ENCODE measurements around the gene GALNT18. TPM values are rescaled to one million over a fixed set of nuclear protein-coding genes. Genes with fewer than 3 reads are reported as not detected.

The GALNT18 gene
- total RNA-seq, 1 donor from 2014 or later, result not detected

DNA sequence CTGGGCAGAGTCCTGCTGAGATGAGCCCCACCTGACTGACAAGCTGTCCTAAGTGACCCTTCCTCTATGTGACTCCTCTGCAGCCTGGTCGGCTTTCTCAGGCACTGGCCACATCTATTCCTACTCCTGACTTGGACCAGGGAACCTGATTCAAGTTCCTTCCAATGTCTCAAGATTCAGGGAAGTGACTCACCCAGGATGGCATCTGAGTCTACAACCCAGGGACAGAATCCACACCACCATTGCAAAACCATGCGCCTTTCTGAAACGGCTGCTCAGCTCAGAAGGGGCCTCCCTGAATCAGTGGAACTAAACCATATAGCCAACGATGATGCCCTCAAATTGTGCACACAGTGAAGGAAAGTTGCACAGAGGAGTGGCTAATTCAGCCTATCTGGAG, 204.9 kb downstream of the GALNT18 start:
- intact Hi-C loops (cut with micrococcal nuclease), result no loop called here
- ATAC-seq (ENCODE audit: low read depth), result no peak
- no peaks in the 10 kb centered on the region for H3K36me3 Mint-ChIP-seq (ENCODE audit: low read depth)
- ChIA-PET CTCF (no interaction called here), POLR2A (no interaction called here)
- H3K4me1 Mint-ChIP-seq, result peaks cover 2% of the 10 kb centered on the region
- TF ChIP-seq, protein P1, sequence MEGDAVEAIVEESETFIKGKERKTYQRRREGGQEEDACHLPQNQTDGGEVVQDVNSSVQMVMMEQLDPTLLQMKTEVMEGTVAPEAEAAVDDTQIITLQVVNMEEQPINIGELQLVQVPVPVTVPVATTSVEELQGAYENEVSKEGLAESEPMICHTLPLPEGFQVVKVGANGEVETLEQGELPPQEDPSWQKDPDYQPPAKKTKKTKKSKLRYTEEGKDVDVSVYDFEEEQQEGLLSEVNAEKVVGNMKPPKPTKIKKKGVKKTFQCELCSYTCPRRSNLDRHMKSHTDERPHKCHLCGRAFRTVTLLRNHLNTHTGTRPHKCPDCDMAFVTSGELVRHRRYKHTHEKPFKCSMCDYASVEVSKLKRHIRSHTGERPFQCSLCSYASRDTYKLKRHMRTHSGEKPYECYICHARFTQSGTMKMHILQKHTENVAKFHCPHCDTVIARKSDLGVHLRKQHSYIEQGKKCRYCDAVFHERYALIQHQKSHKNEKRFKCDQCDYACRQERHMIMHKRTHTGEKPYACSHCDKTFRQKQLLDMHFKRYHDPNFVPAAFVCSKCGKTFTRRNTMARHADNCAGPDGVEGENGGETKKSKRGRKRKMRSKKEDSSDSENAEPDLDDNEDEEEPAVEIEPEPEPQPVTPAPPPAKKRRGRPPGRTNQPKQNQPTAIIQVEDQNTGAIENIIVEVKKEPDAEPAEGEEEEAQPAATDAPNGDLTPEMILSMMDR (IDR thresholded peaks at IDR 0.05), result no peak
- H3K27me3 Mint-ChIP-seq, result peaks cover 16% of the 10 kb centered on the region
- no peak overlapping the region for H3K4me3 Mint-ChIP-seq
- DNase-seq, result no peak
- no peak overlapping the region for H3K27ac Mint-ChIP-seq
- no peaks in the 10 kb centered on the region for H3K9me3 Mint-ChIP-seq

DNA sequence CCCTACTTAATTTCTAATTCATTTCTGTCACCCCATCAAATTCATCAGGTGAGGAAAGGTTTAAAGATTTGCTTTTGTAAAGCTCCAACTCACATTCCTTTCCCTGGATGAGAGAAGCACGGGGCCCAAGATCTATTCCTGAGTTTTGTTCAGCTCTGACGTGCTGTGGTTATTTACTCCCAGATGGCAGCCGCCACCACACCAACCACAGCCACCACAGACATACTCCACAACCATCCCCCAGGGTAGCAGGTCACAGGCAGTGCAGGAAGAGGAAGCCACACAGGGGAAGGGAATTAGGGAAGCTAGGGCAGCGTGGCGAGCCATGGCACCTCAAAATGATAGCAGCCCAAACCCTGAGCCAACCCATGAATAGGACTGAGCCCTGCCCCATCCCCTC, 205.3 kb downstream of the GALNT18 start:
- Mint-ChIP-seq H3K36me3 (ENCODE audit: low read depth) (no peaks in the 10 kb centered on the region), H3K27ac (no peak overlapping the region), H3K4me1 (peaks cover 2% of the 10 kb centered on the region), H3K27me3 (peaks cover 16% of the 10 kb centered on the region), H3K4me3 (no peak overlapping the region), H3K9me3 (no peaks in the 10 kb centered on the region)
- no peak for DNase-seq
- POLR2A ChIA-PET, result no interaction called here
- TF ChIP-seq, protein P1 (IDR thresholded peaks at IDR 0.05), result no peak
- ATAC-seq (ENCODE audit: low read depth), result no peak
- intact Hi-C loops (cut with micrococcal nuclease), result no loop called here
- CTCF ChIA-PET, result no interaction called here

DNA sequence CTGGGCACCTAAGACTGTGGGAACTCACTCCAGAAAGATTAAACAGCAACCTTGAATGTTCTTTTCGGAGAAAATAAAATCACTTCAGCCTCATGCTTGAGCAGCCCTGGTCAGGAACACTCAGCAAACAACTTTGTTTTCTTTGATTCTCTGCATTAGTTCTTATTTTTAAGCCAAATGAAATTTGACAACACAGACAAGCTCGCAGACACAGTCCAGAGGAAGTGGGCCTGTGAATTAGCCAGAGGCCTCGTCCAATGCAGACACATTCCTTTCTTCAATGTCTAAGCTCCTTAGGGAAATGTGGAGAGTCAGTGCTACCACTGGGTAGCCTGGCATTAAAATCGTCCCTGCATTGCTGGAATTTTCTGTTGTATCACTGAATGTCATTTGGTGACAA, 205.9 kb downstream of the GALNT18 start:
- Mint-ChIP-seq H3K27me3 (peaks cover 16% of the 10 kb centered on the region), H3K4me3 (no peak overlapping the region), H3K4me1 (peaks cover 2% of the 10 kb centered on the region), H3K27ac (no peak overlapping the region), H3K9me3 (no peaks in the 10 kb centered on the region), H3K36me3 (ENCODE audit: low read depth) (no peaks in the 10 kb centered on the region)
- POLR2A ChIA-PET, result no interaction called here
- TF ChIP-seq, protein P1 (IDR thresholded peaks at IDR 0.05), result no peak
- CTCF ChIA-PET, result no interaction called here
- no peak for DNase-seq
- intact Hi-C loops (cut with micrococcal nuclease), result no loop called here
- no peak for ATAC-seq (ENCODE audit: low read depth)

DNA sequence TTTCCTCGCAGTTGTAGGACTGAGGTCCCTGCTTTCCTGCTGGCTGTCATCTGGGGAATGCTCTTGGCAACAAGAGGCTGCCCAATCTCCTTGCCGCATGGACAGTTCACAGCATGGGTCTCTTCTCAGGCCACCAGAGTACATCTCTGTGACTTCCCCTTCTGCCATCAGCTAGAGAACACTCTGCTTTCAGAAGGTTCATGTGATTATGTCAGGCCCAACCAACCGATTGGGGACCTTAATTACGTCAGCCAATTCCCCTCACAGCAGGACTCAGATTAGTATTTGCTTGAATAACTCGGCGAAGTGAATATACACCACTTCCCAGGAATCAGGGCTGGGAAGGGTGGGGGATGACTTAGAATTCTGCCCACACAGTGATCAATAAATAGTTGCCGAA, 206.8 kb downstream of the GALNT18 start:
- ATAC-seq (ENCODE audit: low read depth), result no peak
- H3K27ac Mint-ChIP-seq, result no peak overlapping the region
- no peak for DNase-seq
- H3K9me3 Mint-ChIP-seq, result no peaks in the 10 kb centered on the region
- H3K4me3 Mint-ChIP-seq, result no peak overlapping the region
- intact Hi-C loops (cut with micrococcal nuclease), result no loop called here
- H3K27me3 Mint-ChIP-seq, result peaks cover 16% of the 10 kb centered on the region
- TF ChIP-seq, protein P1 (IDR thresholded peaks at IDR 0.05), result no peak
- ChIA-PET CTCF (no interaction called here), POLR2A (no interaction called here)
- no peaks in the 10 kb centered on the region for H3K36me3 Mint-ChIP-seq (ENCODE audit: low read depth)
- H3K4me1 Mint-ChIP-seq, result peaks cover 2% of the 10 kb centered on the region

DNA sequence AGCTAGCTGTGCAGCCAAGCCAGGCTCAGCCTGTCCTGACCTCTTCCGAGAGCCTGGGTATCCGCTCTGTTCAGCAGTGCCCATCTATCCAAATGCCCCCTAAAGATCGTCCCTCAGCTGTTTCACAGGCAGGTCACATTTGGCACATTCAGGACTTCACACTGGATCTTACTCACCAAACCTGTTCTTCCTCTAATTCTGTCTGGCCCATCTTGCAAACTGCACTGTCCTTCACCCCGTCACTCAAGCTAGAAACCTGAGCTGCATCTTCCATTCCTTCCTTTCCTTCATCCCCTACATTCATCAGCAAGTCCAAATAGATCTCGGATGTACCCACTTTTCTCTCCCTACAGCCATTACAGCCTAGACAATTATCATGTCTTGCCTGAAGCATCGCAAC, 208.0 kb downstream of the GALNT18 start:
- Mint-ChIP-seq H3K27me3 (peaks cover 16% of the 10 kb centered on the region), H3K27ac (no peak overlapping the region), H3K36me3 (ENCODE audit: low read depth) (no peaks in the 10 kb centered on the region), H3K9me3 (no peaks in the 10 kb centered on the region), H3K4me1 (peaks cover 2% of the 10 kb centered on the region), H3K4me3 (no peak overlapping the region)
- DNase-seq (no peak), ATAC-seq (ENCODE audit: low read depth) (no peak)
- intact Hi-C loops (cut with micrococcal nuclease), result no loop called here
- ChIA-PET POLR2A (no interaction called here), CTCF (no interaction called here)
- TF ChIP-seq, protein P1 (IDR thresholded peaks at IDR 0.05), result no peak

Data from activated B cell treated with CpG ODN at 0.5 μM for 24 hours (primary cell).